Measurements from ENCODE around the gene AGPAT3. TPM values are rescaled to one million over a fixed set of nuclear protein-coding genes. Genes with fewer than 3 reads are reported as not detected.

The AGPAT3 gene
- total RNA-seq, 1 donor from 2014 or later = 7.8 TPM

GRCh38 chr21:43957128-43957571 is 92.1 kb downstream of the AGPAT3 start:
- Histone ChIP-seq H3K9me3 (ENCODE audit: low read depth) (no peaks in the 10 kb centered on the region), H4K20me1 (ENCODE audit: low read depth) (no peaks in the 10 kb centered on the region), H3K4me1 (peaks cover 7% of the 10 kb centered on the region), H2AFZ (replicated peaks) (no peak overlapping the region), H3K9ac (no peak overlapping the region), H3K36me3 (no peaks in the 10 kb centered on the region), H3F3A (ENCODE audit: low read depth) (peaks cover 9% of the 10 kb centered on the region), H3K79me2 (ENCODE audit: low read depth) (no peaks in the 10 kb centered on the region), H3K4me3 (no peak overlapping the region), H3K4me2 (no peak overlapping the region), H3K27ac (no peak overlapping the region), H3K27me3 (no peaks in the 10 kb centered on the region)
- Mint-ChIP-seq H3K27me3 (ENCODE audit: insufficient read depth, low read depth) (no peaks in the 10 kb centered on the region), H3K27ac (peak overlapping the region; percentile 22), H3K9me3 (no peaks in the 10 kb centered on the region), H3K4me1 (peaks cover 20% of the 10 kb centered on the region), H3K36me3 (peaks cover 13% of the 10 kb centered on the region), H3K4me3 (peak overlapping the region; percentile 51)
- TF ChIP-seq EZH2phosphoT487 (IDR thresholded peaks at IDR 0.05) = no peak
- DNase-seq (ENCODE audit: low spot score) = no peak

- H3K4me3 Mint-ChIP-seq = no peak overlapping the region
- H4K20me1 ChIP-seq (ENCODE audit: low read depth) = no peaks in the 10 kb centered on the region
- H3K27ac Mint-ChIP-seq = no peak overlapping the region
- peaks cover 10% of the 10 kb centered on the region for H3K4me1 ChIP-seq
- no peaks in the 10 kb centered on the region for H3K27me3 Mint-ChIP-seq (ENCODE audit: insufficient read depth, low read depth)
- H3K9me3 Mint-ChIP-seq = no peaks in the 10 kb centered on the region
- no peaks in the 10 kb centered on the region for H3K9me3 ChIP-seq (ENCODE audit: low read depth)
- no peak for DNase-seq (ENCODE audit: low spot score)
- no peak overlapping the region for H3K27ac ChIP-seq
- H3K9ac ChIP-seq = no peak overlapping the region
- no peaks in the 10 kb centered on the region for H3K79me2 ChIP-seq (ENCODE audit: low read depth)
- H3K4me2 ChIP-seq = peak overlapping the region; percentile 49
- peaks cover 19% of the 10 kb centered on the region for H3K36me3 Mint-ChIP-seq
- H3K36me3 ChIP-seq = no peaks in the 10 kb centered on the region
- no peak overlapping the region for H2AFZ ChIP-seq (replicated peaks)
- H3K4me1 Mint-ChIP-seq = peaks cover 24% of the 10 kb centered on the region
- TF ChIP-seq EZH2 (IDR thresholded peaks at IDR 0.05) = no peak
- H3F3A ChIP-seq (ENCODE audit: low read depth) = peaks cover 9% of the 10 kb centered on the region
- H3K27me3 ChIP-seq = no peaks in the 10 kb centered on the region
- H3K4me3 ChIP-seq = no peak overlapping the region
Measured at GRCh38 chr21:43957611-43958362, 92.8 kb downstream of the AGPAT3 start.

GRCh38 chr21:43958364-43959158 is 93.5 kb downstream of the AGPAT3 start:
- Histone ChIP-seq H3K4me2 (peak overlapping the region; percentile 49), H3K79me2 (ENCODE audit: low read depth) (no peaks in the 10 kb centered on the region), H3F3A (ENCODE audit: low read depth) (peaks cover 9% of the 10 kb centered on the region), H3K4me3 (no peak overlapping the region), H3K27ac (no peak overlapping the region), H3K4me1 (peaks cover 10% of the 10 kb centered on the region), H3K36me3 (no peaks in the 10 kb centered on the region), H3K9ac (no peak overlapping the region), H2AFZ (replicated peaks) (no peak overlapping the region), H3K27me3 (no peaks in the 10 kb centered on the region), H4K20me1 (ENCODE audit: low read depth) (no peaks in the 10 kb centered on the region), H3K9me3 (ENCODE audit: low read depth) (no peaks in the 10 kb centered on the region)
- no peak for DNase-seq (ENCODE audit: low spot score)
- Mint-ChIP-seq H3K9me3 (peaks cover 4% of the 10 kb centered on the region), H3K36me3 (peaks cover 23% of the 10 kb centered on the region), H3K27me3 (ENCODE audit: insufficient read depth, low read depth) (peaks cover 2% of the 10 kb centered on the region), H3K4me1 (peaks cover 24% of the 10 kb centered on the region), H3K4me3 (no peak overlapping the region), H3K27ac (no peak overlapping the region)
- TF ChIP-seq EZH2 (IDR thresholded peaks at IDR 0.05) = no peak
- TF ChIP-seq EZH2phosphoT487 (IDR thresholded peaks at IDR 0.05) = no peak
- TF ChIP-seq CTCF (IDR thresholded peaks at IDR 0.05) = no peak

- peaks cover 10% of the 10 kb centered on the region for H3K4me1 ChIP-seq
- Mint-ChIP-seq H3K36me3 (peaks cover 27% of the 10 kb centered on the region), H3K4me1 (peaks cover 24% of the 10 kb centered on the region), H3K27ac (no peak overlapping the region), H3K4me3 (no peak overlapping the region), H3K27me3 (ENCODE audit: insufficient read depth, low read depth) (peaks cover 4% of the 10 kb centered on the region), H3K9me3 (peaks cover 6% of the 10 kb centered on the region)
- no peaks in the 10 kb centered on the region for H4K20me1 ChIP-seq (ENCODE audit: low read depth)
- H3K4me3 ChIP-seq = no peak overlapping the region
- peaks cover 9% of the 10 kb centered on the region for H3F3A ChIP-seq (ENCODE audit: low read depth)
- no peak overlapping the region for H3K4me2 ChIP-seq
- no peak overlapping the region for H3K9ac ChIP-seq
- H3K27me3 ChIP-seq = no peaks in the 10 kb centered on the region
- H3K79me2 ChIP-seq (ENCODE audit: low read depth) = no peaks in the 10 kb centered on the region
- H3K27ac ChIP-seq = no peak overlapping the region
- H3K36me3 ChIP-seq = no peaks in the 10 kb centered on the region
- DNase-seq (ENCODE audit: low spot score) = no peak
- H2AFZ ChIP-seq (replicated peaks) = no peak overlapping the region
- no peaks in the 10 kb centered on the region for H3K9me3 ChIP-seq (ENCODE audit: low read depth)
- TF ChIP-seq CTCF (IDR thresholded peaks at IDR 0.05) = no peak
- TF ChIP-seq EZH2phosphoT487 (IDR thresholded peaks at IDR 0.05) = no peak
- no peak for TF ChIP-seq EZH2 (IDR thresholded peaks at IDR 0.05)
Measured at GRCh38 chr21:43959231-43960116, 94.5 kb downstream of the AGPAT3 start.
